DMS53 treated with DMSO at 0.1 percent for 48 hours (cell line): ENCODE data around the gene GRK1.

Source experiments
- DNase-seq: peaks from one replicate; lab custom pipeline; 2025; ENCODE audit not compliant: unreplicated experiment; lab: John Stamatoyannopoulos, UW

GRK1 gene

DNA sequence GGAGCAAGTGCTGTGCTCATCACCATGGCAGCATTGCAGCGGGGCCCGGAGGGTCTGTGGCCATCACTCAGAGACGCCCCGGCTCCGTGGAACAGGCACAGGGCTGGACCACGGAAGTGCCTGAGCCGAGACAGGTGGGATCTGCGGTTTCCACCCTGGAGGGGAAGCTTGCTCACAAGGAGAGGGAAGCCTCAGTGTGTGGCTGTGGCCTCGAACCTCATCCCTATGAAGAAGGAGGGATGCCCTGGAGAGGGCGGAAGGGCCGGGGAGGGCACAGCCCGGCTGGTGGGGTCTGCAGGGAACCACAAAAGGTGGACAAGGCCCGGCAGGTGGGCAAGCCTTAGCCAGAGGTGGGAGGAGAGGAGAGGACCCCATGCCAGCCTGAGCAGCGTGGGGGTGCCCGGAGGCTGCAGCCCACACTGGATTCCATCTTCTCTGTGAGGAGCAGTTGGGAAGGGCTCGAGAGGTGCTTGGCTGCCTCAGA lies 61.6 kb downstream of the GRK1 start:
- no peak for DNase-seq

GRCh38 chr13:113729187-113730019 lies 62.4 kb downstream of the GRK1 start:
- DNase-seq: no peak

DNA sequence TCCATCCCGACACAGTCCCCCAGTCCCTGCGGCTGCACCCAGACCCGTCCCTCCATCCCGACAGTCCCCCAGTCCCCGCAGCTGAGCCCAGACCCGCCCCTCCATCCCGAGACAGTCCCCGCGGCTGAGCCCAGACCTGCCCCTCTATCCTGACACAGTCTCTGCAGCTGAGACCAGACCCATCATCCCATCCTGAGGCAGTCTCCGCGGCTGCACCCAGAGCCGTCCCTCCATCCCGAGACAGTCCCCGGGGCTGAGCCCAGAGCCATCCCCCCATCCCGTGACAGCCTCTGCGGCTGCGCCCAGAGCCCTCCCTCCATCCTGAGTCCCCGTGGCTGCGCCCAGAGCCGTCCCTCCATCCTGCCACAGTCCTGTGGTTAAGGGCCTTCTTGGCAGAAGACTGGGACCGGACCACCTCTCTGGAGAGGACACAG lies 63.3 kb downstream of the GRK1 start:
- no peak for DNase-seq

DNA sequence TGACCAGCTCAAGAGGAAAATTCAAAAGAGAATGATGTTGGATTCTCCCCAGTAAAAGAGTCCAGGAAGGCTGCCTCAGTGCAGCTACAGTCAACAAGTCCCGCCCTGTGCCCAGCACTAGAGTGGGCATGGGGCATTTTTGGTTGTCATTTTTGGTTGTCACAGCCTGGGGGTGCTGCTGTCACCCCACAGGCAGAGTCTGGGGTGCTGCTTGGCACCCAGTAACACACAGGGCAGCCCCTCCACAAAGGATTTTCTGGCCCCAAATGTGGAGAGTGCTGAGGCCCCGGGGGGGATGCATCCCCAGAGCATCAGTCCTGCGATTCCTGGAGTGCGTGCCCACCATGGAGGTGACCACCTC lies 63.8 kb downstream of the GRK1 start:
- no peak for DNase-seq

DNA sequence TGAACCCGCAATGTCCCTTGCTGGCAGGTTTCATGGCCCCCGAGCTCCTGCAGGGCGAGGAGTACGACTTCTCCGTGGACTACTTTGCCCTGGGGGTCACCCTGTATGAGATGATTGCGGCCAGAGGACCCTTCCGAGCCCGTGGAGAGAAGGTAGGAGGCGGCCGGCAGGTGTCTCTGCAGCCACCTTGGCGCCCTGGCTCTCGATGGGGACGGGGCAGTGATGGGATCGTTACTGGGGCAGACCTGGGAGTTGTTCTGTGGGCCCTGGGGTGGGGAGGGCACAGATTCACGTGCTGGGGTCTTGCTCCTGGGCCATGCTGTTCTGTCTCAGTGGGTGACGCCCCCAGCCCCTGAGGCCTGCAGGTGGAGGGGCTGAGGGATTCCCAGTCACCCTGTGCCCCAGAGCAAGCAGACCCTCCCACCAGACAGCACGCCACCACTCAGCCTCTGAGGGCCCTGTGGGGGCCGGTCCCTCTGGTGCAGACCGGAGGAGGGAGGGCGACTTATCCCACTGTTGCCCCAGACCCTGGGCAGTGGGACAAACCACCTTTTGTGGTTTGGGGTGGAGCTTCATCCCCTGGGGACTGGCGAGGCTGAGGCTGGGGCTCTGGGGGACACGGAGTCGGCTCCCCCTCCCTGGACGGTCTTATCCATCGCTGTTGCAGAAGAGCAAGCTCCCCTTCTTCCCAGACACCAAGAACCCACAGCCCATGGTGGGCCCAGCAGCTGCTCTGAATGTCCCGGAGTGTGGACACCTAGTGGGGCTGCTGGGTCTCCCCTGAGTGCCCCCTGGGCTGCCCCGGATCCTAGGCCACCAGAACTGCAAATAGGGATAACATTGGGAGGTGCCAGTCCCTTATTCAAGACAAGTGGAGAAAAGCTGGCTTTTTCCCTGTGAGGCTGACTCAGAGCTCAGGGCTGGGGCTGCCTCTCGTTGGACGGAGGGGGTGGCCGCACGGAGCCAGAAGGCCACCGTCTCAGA lies 64.5 kb downstream of the GRK1 start:
- DNase-seq: no peak

DNA sequence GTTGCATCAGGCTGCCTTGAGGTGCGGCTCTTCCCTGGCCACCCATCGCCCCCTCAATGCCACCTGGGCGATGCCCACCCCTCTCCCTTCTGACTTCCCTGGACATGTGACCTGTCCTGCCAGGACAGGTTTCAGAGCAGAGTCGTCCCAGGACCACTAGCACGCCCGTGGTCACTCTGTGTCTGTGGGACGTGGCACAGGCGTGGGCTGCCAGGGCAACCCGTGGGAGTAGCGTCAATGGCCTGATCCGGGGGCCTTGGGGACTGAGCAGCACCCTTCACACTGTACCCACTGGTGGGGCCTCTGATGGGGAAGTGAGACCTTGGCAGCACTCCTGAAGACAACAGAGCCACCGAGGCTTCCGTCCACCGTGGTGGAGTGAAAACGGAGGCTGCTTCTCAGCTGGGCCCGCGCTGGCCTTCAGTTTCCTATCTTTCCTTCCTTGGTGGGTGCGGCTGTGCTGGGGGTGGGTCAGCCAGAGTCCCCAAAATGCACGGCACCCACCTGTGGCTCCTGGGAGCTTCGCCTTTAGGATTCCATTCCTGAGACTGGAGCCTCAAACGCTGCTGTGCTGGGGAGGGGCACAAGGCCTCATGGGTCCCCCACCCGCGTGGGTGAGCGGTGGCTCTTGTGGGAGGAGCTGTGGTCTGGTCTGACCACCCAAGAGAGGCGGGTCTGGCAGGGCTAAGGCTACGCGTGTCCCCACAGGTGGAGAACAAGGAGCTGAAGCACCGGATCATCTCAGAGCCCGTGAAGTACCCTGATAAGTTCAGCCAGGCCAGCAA lies 65.3 kb downstream of the GRK1 start:
- DNase-seq: no peak

- no peak for DNase-seq
Measured at GRCh38 chr13:113732961-113733950, 66.2 kb downstream of the GRK1 start.

GRCh38 chr13:113734099-113734825 lies 67.2 kb downstream of the GRK1 start:
- no peak for DNase-seq

DNA sequence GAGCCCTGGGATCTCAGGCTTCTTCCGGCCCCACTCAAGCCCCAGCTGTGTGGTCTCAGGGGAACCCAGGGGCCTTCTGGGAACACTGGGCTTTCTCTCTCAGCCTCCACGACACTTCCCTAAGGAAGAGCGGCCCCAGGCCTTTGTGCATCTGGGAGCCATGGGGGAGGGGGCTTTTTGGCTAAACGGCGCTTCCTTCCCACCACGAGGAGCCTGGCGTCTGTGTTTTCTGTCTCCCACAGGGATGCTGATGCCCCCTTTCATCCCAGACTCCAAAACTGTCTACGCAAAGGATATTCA lies 67.8 kb downstream of the GRK1 start:
- DNase-seq: no peak

DNA sequence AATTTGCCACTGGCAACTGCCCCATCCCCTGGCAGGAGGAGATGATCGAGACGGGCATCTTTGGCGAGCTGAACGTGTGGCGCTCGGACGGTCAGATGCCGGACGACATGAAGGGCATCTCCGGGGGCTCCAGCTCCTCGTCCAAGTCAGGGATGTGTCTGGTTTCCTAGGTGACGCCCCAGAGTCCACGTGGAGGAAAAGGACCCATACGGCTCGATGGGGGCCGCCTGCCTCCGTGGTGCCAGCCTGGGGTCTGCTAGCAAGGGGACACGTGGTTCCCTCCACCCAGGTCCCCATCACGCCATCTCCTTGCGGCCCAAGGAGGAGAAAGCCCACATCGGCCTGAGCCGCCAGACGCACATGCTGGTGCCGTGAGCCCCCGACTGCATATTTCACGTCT lies 68.2 kb downstream of the GRK1 start:
- DNase-seq: no peak

GRCh38 chr13:113735750-113736149 lies 68.7 kb downstream of the GRK1 start:
- no peak for DNase-seq

DNA sequence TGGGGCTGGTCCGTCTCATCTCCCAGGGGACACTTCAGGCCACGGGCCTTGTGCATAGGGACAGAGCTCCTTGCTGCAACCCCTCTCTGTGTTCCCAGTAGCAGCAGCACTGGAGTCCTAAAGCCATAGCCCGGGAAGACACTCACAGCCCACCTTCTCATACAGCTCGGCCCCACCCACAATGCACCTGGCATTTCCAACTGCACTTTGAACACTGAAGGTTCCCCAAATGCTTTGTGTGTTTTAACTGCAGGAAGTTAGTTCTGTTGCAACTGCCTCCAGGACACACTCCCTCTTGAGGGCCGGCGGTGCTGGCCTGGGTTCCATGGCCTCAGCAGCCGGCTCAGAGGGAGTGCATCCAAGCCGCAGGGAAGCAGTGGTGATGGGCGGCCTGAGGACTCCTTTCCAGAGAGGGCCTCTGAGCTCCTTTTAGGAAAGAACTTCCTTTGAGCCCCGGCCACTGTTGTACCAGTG lies 69.3 kb downstream of the GRK1 start:
- no peak for DNase-seq

DNA sequence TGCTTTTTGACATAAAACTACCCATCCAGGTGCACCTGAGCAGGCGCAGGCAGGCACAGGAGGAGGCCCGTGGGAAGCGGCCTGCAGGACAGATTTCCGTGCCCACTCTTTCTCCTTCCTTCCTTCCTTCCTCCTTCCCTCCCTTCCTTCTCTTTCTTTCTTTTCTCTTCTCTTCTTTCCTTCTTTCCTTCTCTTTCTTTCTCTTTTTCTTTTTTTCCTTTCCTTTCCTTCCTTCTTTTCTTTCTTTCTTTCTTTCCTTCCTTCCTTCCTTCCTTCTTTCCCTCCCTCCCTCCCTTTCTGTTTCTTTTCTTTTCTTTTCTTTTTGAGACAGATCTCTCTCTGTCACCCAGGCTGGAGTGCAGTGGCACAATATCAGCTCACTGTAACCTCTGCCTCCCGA lies 70.8 kb downstream of the GRK1 start:
- DNase-seq: no peak

DNA sequence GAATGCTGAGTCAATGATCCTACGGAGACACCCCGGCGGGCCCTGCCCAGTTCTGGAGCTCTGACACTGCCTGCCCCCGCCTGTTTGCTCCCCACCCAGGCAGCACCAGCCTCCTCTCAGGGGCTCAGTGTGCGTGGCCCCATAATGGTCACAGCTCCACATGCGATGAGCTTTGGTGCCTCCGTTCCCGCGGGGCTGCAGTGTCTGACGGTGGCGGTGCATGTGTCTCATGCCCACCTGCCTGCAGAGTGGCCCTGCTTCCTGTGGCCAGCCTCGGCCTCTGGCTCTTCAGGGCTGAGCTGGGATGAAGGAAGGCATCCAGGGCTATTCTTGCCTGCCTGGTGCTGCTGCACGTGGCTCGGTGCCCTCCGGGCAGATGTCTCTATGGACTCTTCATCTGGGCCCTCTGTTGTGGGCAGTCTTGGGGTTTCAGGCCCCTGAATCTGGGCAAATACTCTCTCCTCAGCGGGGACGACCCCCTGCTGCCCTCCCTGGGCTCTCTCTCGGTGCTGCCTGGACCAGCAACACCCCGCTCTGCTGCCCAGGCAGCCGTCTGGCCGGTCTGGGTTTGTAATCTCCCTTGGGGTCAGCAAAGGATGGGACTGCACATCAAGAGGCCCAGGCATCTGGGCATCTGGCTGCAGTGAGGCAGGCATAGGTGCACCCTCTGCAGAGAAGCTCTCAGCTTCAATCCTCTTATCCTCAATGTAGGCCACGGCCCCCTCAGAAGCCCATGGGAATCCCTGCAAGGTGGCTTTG lies 72.7 kb downstream of the GRK1 start:
- no peak for DNase-seq

DNA sequence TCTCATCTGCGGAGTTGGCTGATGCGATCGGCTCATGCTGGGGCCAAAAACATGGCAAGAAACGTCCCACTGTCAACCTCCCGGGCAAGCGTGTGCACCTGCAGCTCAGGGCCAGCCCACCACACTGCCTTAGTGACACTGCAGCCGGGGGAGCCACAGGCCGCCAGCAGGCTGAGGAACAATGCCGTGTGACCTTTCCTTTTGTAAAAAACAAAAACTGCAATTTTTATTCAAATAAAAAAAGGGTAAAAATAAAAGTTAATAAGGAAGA lies 73.2 kb downstream of the GRK1 start:
- no peak for DNase-seq

- no peak for DNase-seq
Measured at GRCh38 chr13:113740661-113741060, 73.6 kb downstream of the GRK1 start.

DNA sequence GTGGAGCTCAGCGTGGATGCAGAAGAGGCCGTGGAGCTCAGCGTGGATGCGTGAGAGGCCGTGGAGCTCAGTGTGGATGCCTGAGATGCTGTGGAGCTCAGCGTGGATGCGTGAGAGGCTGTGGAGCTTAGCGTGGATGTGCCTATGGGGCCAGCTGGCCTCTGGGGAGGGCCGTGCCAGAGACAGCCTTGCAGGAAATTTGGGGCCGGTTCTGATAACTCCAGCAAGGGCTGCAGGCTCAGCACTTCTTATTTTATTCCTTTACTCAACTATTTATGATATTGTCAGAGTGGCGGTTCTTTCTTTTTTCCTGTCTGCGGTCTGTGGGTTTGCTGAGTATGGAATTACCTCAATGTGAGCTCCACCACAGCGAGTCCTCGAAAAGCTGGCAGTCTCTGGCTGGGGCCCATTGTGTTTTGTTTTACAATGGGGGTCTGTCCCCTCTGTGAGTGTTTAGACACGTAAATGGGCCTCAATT lies 74.2 kb downstream of the GRK1 start:
- no peak for DNase-seq

- no peak for DNase-seq
Measured at GRCh38 chr13:113742000-113742441, 75.0 kb downstream of the GRK1 start.
